HK-2 (cell line): ENCODE results near the gene ZIC1.

Experiments used
- DNase-seq: peaks from one replicate; pipeline ENCODE4 v3.0.0-alpha.2; 2018; ENCODE audit not compliant: unreplicated experiment

ZIC1 gene

DNA sequence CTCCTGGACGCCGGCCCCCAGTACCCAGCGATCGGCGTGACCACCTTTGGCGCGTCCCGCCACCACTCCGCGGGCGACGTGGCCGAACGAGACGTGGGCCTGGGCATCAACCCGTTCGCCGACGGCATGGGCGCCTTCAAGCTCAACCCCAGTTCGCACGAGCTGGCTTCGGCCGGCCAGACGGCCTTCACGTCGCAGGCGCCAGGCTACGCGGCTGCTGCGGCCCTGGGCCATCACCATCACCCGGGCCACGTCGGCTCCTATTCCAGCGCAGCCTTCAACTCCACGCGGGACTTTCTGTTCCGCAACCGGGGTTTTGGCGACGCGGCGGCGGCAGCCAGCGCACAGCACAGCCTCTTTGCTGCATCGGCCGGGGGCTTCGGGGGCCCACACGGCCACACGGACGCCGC, 956 bp downstream of the ZIC1 start:
- no peak for DNase-seq

DNA sequence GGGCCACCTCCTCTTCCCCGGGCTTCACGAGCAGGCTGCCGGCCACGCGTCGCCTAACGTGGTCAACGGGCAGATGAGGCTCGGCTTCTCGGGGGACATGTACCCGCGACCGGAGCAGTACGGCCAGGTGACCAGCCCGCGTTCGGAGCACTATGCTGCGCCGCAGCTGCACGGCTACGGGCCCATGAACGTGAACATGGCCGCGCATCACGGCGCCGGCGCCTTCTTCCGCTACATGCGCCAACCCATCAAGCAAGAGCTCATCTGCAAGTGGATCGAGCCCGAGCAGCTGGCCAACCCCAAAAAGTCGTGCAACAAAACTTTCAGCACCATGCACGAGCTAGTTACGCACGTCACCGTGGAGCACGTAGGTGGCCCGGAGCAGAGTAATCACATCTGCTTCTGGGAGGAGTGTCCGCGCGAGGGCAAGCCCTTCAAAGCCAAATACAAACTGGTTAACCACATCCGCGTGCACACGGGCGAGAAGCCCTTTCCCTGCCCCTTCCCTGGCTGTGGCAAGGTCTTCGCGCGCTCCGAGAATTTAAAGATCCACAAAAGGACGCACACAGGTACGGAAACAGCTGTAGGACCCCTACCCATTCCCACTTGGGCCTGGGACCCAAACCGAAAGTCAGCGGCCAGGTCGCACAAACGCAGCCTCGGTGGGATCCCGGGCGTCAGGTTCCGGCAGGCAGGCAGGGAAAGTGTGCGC, 1.5 kb downstream of the ZIC1 start:
- no peak for DNase-seq

DNA sequence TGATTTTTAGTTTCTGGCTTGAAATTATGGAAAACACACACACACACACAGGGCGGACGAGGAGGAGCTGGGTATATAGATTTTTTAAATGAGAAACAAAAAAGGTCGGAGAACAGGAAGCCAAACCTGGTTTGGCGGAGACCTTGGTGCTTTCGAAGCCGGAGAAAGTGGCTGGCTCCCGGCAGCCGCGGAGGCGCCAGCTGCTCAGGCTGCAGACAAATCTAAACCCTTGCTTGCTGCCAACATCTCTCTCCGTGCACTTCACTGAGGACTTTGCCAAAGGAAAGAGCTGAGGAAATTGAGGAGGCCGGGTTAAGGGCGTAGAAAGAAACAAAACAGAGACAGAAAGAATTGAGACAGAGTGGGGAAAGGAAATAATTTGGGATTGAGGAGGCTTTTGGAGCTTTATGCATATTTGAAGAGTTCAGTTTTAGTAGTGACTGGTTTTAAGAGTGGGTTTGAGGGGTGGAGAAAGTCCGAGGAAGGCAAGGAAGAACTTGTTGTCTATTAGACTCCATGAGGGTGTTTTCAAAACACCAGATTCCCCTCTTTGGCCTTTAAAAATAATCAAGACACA, 2.2 kb downstream of the ZIC1 start:
- no peak for DNase-seq

DNA sequence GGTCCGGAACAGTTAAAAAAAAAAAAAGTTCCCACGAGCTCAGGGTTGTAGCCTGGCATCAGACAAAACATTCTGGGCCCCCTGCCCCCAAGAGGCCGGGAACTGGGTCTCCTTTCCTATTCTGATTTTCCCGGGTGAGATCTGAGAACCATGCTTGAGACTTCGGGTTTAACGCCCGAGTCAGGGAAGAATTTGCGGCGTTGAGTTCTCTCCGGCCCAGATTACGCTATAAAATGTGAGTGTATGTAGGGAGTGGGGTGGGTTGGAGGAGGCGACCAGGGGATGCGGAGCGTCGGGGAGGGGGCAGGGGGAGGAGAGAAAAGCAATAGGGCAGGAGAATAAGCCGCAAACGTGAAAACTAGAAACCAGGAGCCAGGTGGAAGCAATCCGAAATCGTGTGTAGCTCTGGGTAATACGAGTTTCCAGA, 2.7 kb downstream of the ZIC1 start:
- no peak for DNase-seq

DNA sequence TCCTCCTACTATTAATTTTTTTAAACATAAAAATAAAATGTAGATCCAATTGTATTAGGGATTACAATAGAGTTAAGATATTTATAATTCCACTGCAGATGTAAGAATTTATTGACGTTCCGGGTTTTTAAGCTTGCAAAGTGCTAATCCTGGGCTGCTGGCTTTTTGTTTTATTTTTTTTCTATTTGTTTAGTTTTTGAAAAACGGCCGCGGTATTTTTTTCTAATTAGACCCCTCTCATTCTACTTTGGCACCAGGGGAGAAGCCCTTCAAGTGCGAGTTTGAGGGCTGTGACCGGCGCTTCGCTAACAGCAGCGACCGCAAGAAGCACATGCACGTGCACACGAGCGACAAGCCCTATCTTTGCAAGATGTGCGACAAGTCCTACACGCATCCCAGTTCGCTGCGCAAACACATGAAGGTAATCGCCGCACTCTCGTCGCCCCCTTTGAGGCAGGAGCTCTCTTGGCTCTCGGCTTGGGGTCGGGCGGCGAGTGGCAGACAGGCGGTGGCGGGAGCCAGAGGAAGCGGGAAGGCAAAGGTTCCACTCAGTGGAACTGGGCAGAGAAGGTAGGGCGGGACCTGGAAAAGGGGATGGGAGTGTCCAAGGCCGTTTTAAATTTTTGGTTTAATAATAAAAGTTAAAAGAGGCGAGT, 3.2 kb downstream of the ZIC1 start:
- DNase-seq = no peak

DNA sequence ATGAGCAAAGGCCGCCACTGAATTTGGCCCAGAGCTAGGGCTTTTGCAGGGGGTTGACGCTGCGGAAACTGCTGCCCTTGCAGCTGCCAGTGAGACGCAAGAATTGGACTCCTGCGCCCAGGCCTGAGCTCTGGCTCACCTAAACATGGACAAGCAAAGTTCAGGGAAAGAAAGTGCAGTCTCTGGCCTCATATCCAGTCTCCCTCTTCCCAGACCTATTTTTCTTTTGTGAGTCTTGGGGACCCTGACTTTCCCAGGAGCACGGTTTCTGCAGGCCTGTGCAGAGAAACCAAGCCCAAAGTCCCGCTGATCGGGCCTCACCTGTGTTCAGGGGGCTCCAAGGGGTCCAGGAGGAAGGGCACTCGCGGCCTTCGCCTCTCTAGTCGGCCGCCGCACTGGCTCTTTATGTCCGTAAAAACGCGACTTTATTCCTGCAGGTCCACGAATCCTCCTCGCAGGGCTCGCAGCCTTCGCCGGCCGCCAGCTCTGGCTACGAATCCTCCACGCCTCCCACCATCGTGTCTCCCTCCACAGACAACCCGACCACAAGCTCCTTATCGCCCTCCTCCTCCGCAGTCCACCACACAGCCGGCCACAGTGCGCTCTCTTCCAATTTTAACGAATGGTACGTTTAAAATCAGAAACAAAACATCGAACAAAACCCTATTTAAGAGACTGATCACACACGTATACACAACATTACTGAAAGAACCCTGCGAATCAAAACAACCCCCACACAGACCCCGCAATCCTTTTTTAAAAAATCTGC, 3.9 kb downstream of the ZIC1 start:
- DNase-seq = no peak

DNA sequence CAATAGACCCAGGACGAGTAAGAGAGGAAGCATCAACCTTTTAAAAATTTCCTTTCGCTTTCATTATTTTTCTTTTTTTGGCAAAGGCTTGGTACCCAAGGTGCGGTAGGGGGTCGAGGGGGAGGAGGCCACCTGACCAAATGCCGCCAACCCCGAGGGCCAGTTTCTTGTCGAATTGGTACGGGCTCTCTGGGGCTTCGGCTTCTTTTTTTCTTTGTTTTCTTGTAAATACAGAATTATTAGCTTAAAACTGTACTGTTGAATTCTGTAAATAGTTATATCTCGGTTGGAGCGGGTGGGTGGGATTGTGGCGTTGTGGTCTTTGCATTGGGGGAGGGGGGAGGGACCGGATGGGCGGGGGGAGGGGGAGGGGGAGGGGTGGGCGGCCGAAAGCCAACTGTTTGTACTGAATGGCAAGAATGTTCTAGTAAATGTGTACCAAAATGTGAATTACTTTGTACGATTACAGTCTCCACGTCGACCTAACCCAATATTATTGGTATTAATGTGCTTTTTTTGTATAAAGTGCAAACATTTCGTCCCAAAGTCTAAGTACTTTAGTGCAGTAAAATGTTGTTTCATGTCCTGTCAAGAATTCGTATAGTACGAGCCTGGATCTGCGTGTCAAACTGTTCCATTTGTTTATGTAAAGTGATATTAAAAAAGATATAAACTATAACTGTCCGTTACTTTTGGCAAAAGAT, 4.7 kb downstream of the ZIC1 start:
- DNase-seq = no peak

DNA sequence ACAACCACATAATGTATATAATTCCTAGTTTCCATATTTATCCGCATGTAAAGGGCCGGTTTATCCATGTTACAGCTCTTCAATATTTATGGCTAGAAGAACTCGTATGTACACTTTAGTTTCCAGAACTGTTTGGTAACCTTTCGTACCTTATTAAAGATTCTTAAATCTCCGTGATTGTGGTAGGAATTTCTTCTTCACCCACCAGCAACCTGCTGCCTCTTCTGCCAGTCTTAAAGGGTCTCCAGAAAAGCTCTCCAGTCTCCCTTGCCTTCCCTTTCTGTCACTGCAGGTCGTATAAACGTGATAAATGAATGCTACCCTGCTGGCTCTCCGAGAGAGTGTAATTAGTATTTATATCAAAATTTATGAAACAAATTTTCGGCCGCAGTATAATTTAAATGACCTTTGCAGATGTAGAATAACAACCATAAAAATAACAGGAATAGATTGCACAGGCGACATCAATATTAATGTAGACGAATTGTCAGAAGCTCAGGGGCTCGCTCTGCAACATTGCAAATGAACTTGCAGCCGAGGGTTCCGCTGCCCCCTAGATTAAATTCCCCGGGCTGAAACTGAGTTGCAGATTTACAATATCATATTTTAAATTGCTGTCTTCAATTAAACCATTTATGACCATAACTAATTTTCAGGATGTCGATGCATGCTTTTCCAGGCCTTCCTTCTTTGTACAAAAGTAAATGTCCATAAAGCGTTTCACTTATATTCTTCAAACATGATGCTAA, 5.4 kb downstream of the ZIC1 start:
- no peak for DNase-seq

DNA sequence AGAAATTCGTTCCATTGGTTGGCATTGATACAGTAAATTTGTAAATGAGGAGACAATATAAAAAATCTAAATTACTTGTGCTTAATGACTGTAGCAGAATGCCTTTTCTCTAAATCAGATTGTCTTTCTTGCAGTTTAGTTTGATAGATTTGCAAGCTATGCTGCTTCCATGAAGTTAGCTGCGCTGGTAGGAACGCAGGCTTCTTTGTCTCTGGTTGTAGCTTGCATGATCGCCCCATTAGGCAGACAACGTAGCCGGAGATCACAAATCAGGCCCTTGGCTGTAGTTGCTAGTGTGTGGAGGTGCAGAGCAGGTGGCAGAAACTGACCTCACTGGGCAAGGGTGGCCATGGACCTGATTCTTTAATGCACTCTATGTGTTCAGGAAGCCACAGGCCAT, 6.1 kb downstream of the ZIC1 start:
- DNase-seq = no peak

DNA sequence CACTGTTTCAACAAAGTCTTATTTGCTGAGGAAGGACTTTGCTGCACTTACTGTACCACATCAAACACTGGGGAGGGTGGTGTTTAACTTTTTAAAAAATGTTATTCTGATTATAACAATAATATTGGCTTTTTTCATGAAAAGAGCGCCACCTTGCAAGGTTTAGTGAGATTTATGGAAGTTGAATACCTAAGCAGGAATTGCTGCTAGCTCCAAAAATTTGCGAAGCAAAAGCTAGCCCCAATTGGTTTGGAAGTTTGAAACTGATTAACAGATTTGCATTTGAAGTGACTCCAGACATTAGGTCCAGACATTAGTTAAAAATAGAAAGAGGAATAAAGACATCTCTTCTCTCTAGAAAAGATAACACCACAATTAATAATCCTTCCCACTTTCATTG, 6.7 kb downstream of the ZIC1 start:
- DNase-seq = no peak

DNA sequence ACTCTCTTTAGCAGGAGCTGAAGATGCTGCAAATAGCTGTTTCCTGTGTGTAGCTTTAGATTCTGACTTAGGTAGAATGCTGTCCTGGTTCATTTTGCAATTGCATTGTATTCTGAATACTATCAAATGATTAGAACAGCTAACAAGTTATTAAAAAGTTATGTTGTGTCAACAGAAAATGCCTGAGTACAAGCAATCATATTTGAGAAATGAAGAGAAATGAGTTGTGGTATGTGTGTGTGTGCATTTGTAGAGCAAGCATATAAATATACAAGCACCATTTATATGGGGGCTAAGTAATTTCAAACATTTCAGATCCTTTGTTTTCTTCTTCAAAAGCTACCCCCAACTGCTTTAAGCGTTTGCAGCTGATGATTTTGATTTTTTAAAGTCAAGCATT, 7.8 kb downstream of the ZIC1 start:
- no peak for DNase-seq

DNA sequence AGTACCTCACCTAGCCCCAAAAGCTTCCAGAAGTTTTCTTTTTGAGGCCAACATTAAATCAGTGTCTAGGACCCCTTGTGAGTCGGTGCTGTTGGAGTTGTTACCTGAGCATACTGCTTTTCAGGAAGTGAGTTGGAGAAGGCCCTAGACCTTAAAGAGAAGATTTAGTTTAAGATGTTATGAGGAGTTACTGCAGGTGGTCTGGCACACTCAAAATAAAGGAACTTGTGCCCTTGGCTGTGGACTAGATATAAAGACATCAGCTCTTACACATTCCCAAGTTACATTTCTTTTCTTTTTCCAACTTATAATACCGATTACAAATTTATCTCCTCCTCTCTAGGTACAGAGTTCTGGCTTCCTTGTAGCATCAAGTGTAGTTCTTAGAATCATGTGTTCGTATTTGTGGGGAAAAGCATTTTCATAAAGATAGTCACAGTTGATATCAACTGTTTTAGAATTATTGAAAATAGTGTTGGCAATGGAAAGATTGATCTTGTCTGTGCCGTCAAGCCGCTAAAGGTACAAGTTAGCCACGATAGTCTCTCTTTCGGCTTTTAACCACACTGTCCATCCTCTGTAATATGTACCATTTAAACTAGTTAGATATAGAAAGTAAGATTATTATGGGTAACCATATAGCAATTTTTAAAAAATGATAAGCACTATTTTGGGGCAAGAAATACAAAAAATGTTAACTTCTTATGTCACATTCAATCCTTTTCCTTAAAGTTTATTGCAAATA, 8.6 kb downstream of the ZIC1 start:
- DNase-seq = no peak

DNA sequence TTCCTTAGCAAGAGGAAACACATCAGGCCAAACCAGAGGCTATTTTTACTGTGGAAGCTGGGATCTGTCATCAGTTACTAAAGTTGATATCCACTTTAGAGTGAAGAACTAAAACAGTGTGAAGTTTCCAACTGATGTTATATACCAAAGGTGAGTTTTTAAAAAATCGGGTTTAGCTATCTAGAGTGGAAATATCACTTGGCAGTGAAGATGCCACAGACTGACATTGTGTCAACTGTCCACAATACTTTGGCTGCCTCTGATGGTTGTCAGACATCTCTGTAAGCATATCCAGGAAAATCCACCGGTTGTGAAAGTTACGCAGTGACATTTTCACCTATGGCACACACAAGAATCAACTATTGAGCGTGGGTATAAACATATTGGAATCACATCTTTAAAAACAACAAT, 9.2 kb downstream of the ZIC1 start:
- DNase-seq = no peak

DNA sequence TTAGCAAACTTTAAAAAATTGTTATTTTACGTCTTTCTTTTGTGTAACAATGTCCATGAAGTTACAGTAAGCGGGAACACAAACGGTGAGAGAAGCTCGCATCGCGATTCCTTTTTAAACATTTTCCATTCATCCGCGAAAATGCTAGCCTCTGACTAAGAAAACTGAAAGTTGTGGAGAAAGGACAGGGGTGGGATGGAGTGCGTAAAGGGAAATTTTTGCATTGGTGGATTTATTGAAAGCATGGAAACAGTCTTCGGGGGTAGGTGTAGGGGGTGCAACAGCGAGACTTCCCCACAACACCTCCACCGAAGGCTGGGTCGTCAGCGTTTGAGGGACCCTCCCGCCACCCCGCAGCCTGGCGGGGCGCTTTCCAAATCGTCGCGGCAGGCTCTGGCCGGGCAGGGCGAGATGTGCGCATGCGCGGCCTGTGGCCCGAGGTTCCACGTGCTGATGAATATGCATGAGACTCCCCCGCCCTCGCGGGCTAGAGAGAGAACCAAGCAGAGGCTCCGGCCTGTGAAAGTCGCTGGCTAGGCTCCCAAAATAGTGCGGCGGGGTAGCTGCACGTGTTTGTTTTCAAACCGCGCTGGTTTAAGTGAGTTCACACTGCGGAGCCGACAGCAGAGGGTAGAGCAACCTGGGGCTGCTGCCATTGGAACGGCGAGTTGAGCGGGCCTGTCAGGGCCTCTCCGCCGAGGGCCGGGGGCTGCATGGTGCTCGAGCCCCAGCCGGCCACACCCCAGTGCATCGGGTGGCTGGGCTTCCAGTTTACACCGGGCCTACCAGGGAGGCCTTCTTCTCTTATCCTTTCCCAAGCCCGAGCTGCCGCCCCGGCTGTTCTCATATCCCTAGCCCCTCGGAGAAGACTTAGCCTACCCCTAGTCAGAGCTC, 9.9 kb downstream of the ZIC1 start:
- DNase-seq = peak; percentile 81

DNA sequence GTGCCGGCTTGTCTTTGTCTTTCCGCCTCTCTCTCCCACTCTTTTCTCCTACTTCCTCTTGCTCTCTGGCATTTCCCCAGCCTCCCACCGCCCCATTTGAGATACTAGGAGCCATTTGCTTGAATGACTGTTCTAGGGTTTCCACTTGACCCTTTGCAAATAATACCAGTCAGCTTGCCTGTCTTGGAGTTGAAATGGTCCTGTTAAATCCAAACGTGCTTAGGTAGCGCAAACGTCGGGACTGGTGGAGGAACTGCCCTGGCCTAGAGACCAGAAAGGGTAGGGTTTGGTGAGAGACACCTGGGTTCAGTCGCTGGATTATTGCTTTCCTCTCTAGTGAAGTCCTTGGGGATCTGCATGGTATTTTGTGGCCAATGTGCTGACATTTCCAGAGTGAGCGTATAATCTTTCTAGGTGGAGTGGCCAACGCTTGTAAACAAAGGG, 10.6 kb downstream of the ZIC1 start:
- no peak for DNase-seq

DNA sequence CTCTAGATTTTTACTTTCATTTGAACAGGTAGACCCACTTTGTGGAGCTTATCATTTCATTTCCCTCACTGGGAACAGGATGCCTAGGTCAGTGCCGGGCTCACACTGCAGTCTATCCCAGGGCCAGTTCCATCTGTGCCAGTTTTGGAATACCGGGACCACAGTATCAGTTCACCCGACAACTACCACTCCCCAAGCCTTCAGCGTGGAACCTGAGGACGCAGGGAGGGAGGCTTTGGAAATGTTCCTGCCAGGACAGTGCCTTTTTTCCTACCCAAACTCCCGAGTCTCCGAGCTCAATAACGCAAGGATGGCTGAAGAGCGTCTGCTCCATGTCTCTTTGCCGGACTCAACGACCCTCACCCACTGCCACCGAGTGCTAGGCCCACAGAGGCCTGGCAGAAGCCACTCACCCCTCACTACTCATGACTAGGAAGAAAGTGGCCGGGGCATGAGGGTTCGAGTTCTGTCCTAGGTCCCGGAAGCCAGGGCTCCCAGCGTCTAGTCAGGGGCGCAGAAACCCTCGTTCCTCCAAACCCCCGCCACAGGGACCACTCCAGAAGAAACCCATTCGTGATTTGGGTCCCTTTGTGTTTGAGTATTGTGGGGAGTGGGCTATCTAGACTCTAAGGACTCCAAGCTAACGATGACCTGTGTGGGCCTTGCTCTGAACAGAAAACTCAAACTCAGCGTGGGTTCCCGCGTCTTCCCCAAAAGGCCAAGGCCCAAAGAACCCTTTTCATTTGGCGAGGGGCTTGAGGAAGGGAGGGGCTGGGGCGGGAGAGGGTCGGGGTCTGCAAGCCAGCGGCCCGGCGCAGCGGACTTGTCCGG, 11.4 kb downstream of the ZIC1 start:
- no peak for DNase-seq

DNA sequence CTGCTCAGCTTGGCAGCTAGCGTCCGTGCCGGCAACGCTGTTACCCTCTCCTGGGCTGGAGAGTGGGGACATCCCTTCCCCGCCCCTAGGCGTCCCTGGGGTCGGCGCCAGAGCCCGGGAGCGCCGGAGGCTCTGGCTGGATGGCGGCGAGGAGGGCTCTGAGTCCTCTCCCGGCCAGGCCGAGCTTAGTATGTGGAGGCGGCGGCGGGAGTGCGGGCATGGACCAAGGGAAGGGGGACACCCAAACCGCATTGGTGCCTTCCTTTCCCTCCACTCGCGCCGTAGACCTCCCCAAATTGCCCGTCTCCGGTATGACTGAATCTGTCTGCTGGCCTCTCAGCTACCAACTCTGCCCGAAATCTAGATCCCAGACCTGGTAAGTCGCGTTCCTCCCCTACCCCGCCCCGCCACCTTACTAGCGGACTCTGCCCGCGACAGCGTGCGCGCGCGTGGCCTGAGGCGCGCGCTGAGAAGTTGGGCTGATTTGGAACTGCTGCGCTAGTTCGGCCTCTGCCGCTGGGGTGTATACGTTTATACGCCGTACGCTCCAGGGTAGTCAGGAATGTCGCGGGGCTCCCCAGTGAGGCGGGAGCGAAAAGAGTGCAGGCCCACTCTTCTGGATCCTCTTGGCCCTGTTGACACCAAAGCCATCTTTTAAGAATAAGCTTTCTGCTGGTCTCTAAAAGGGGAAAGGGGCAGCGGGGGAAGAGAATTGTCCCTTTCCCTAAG, 12.2 kb downstream of the ZIC1 start:
- no peak for DNase-seq

DNA sequence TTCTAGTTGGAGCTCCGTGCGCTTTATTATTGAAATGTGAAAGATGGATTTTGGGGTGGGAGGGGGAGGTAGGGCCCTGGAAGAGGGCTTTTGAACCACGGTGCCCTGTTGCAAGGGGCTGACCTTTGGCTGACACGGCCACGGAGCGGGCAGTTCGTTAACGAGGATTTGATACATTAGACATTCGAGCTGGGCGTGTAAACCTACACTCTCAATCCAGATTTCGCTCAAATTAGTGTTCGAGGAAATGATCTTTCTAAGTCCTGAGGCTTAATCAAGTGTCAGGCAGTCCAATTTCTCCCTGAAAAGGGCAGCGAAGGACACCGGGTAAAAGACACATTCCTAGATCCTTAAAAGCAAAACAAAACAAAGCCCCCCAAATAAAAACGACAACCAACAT, 13.0 kb downstream of the ZIC1 start:
- DNase-seq = no peak
